Mucosa of rectum (tissue), 2 donors: Measurements from ENCODE around the gene RNF144A.

ENCODE experiments used
- H3K27ac ChIP-seq, 2 donors: one replicate each; pipeline ENCODE4 v1.7.0; 2013; ENCODE audit warnings: inconsistent platforms in 2 of 2, low read depth in 2 of 2, low read length in 2 of 2
- H3K27me3 ChIP-seq, 2 donors: one replicate each; pipeline ENCODE4 v1.7.0; 2013; ENCODE audit warnings: low read length in 2 of 2; ENCODE audit not compliant: control insufficient read depth in 2 of 2, insufficient read depth in 2 of 2
- H3K36me3 ChIP-seq, 2 donors: one replicate each; pipeline ENCODE4 v1.7.0; 2013; ENCODE audit warnings: low read length in 2 of 2; ENCODE audit not compliant: control insufficient read depth in 2 of 2, insufficient read depth in 2 of 2
- H3K4me1 ChIP-seq, 2 donors: one replicate each; pipeline ENCODE4 v1.7.0; 2013; ENCODE audit warnings: low read length in 2 of 2, mild to moderate bottlenecking in 1 of 2; ENCODE audit not compliant: control insufficient read depth in 2 of 2, insufficient read depth in 2 of 2
- H3K4me3 ChIP-seq, 2 donors: one replicate each; pipeline ENCODE4 v1.7.0; 2013; ENCODE audit warnings: low read length in 2 of 2
- H3K9ac ChIP-seq, 2 donors: one replicate each; pipeline ENCODE4 v1.7.0; 2013; ENCODE audit warnings: low read length in 2 of 2, low read depth in 1 of 2, mild to moderate bottlenecking in 1 of 2
- H3K9me3 ChIP-seq, 2 donors: one replicate each; pipeline ENCODE4 v1.7.0; 2013; ENCODE audit warnings: low read length in 2 of 2; ENCODE audit not compliant: control insufficient read depth in 2 of 2
- donor health status: healthy.
- donor health status: Normal muscosa, but diverticular disease.

The RNF144A gene

DNA sequence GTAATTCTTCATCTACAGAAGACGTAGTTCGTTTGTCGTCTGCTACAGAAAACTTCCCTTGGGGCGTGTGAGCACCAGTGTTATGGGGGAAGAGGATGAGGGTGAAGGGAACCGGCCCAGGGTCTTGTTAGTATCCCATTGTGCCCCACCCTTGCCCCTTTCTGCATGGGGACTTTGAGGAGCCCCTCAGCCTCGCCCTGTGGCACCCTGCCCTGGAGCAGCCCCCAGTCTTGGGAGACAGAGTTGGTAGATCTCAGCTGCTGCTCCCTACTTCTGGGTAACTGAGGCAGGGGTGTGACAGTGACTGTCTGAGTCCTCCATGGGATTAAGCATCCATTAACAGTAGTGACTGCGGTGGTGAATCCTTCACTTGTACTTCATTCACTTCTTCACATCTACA is 50.1 kb downstream of the RNF144A start:
- Histone ChIP-seq H3K4me3 (no peak overlapping the region), H3K27me3 (no peaks in the 10 kb centered on the region), H3K9me3 (no peaks in the 10 kb centered on the region), H3K9ac (no peak overlapping the region), H3K4me1 (no peaks in the 10 kb centered on the region), H3K27ac (no peak overlapping the region), H3K36me3 (no peaks in the 10 kb centered on the region)

- H3K4me1 ChIP-seq = no peaks in the 10 kb centered on the region
- H3K27me3 ChIP-seq = no peaks in the 10 kb centered on the region
- no peak overlapping the region for H3K27ac ChIP-seq
- H3K4me3 ChIP-seq = no peak overlapping the region
- no peaks in the 10 kb centered on the region for H3K9me3 ChIP-seq
- H3K9ac ChIP-seq = no peak overlapping the region
- H3K36me3 ChIP-seq = no peaks in the 10 kb centered on the region
These were observed 51.3 kb downstream of the RNF144A start for GRCh38 chr2:6968319-6969100.

- no peaks in the 10 kb centered on the region for H3K9me3 ChIP-seq
- no peaks in the 10 kb centered on the region for H3K27me3 ChIP-seq
- no peak overlapping the region for H3K9ac ChIP-seq
- peaks cover 0 to 2% of the 10 kb centered on the region in 2 donors for H3K36me3 ChIP-seq
- no peak overlapping the region for H3K4me3 ChIP-seq
- no peaks in the 10 kb centered on the region for H3K4me1 ChIP-seq
- no peak overlapping the region for H3K27ac ChIP-seq
These were observed 53.3 kb downstream of the RNF144A start for GRCh38 chr2:6970551-6970950.

DNA sequence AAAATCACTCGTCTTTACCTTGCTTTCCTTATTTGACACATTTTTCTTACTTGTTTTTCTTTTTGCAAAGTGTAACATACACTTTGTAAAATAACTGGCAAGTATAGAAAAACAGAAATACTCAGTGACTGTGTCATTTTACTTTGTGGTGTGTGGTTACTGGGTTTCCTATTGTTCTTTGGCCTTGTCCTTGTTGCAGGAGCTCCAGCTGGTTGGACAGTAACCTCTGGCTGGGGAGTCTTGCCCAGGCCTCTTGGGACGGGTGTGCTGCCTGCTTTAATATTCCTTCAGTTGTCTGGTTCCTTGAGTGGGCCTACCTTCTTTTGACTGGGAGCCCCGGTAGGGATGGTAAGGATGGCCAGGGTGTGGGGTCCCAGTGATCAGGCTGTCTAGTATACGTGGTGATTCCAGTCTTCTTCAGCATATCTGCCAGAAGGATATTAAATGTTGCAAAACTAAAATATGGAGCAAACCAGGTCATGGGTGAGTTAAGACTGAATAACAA is 53.8 kb downstream of the RNF144A start:
- Histone ChIP-seq H3K36me3 (peaks cover 0 to 2% of the 10 kb centered on the region in 2 donors), H3K9me3 (no peaks in the 10 kb centered on the region), H3K27ac (no peak overlapping the region), H3K27me3 (no peaks in the 10 kb centered on the region), H3K4me3 (no peak overlapping the region), H3K4me1 (no peaks in the 10 kb centered on the region), H3K9ac (no peak overlapping the region)

DNA sequence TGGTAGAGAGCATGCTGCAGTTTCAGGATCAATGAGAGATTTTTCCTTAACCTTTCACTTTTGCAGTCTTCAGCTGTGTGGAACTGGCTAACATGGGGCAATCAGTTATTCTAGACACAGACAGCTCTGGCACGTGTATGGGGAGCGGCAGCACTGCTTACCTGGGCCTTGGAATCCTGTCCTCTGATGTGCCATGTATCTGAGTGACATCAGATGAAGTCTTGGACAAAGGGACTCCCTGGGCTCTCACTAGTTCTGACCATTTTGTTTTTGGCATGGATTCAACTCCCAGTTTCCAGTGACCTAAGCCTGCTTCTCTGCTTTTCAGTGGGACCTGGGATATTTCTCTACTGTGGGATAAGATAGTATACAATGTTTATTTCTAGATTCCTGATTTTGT is 54.3 kb downstream of the RNF144A start:
- H3K4me1 ChIP-seq = no peaks in the 10 kb centered on the region
- no peak overlapping the region for H3K4me3 ChIP-seq
- H3K27me3 ChIP-seq = no peaks in the 10 kb centered on the region
- no peak overlapping the region for H3K9ac ChIP-seq
- peaks cover 0 to 2% of the 10 kb centered on the region in 2 donors for H3K36me3 ChIP-seq
- no peak overlapping the region for H3K27ac ChIP-seq
- H3K9me3 ChIP-seq = no peaks in the 10 kb centered on the region

DNA sequence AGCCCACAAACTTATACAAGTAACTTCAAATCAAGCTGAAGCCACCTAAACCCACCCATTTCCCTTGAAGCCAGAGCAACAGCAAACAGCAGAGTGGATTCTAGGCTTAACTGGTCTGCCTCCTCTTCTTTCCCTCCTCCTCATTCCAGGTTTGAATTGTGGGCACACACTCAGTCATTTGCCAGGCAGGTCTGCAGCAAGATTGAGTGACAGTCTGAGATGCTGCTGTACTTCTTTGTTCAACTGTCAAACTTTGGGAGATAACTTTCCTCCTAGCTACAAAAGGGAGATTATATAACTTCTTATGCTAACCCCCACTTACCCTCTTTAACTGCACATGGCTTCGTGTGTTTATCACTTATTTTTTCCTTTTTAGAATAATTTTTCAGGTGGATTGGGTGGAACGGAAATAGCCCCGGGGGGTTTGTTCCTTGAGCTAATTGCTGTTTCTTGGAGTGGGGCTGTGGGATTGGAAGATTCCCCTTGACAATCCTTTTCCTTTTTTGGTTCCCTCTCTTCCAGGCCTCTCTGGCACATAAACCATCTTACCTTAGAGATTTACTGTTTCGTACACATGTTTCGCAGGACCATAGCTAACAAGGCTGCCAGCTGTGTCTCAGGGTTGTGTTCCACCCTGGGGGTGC is 55.0 kb downstream of the RNF144A start:
- Histone ChIP-seq H3K27me3 (no peaks in the 10 kb centered on the region), H3K4me3 (no peak overlapping the region), H3K36me3 (peaks cover 0 to 2% of the 10 kb centered on the region in 2 donors), H3K27ac (no peak overlapping the region), H3K9me3 (no peaks in the 10 kb centered on the region), H3K9ac (no peak overlapping the region), H3K4me1 (peaks cover 0 to 2% of the 10 kb centered on the region in 2 donors)

- Histone ChIP-seq H3K4me3 (no peak overlapping the region), H3K27me3 (no peaks in the 10 kb centered on the region), H3K4me1 (peaks cover 0 to 8% of the 10 kb centered on the region in 2 donors), H3K9me3 (no peaks in the 10 kb centered on the region), H3K36me3 (peaks cover 0 to 2% of the 10 kb centered on the region in 2 donors), H3K9ac (no peak overlapping the region), H3K27ac (no peak overlapping the region)
These were observed 56.8 kb downstream of the RNF144A start for GRCh38 chr2:6973895-6974545.

DNA sequence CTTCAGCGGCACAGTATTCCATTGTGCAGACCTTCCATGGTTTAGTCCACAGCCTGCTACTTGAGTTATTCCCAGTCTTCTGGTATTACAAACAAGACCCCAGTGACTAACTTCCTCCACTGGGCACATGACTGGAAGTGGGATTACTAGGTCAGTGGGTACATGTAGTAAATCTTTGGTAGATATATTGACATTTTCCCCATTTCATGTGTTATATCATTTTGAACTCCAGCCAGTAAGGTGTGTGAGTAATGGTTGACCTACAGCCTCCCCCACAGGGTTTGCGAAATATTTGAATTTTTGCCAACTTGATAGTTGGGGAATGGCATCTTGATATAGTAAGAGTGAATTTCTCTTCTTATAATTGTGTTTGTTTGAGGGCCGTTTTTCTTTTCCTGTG is 58.8 kb downstream of the RNF144A start:
- no peak overlapping the region for H3K9ac ChIP-seq

DNA sequence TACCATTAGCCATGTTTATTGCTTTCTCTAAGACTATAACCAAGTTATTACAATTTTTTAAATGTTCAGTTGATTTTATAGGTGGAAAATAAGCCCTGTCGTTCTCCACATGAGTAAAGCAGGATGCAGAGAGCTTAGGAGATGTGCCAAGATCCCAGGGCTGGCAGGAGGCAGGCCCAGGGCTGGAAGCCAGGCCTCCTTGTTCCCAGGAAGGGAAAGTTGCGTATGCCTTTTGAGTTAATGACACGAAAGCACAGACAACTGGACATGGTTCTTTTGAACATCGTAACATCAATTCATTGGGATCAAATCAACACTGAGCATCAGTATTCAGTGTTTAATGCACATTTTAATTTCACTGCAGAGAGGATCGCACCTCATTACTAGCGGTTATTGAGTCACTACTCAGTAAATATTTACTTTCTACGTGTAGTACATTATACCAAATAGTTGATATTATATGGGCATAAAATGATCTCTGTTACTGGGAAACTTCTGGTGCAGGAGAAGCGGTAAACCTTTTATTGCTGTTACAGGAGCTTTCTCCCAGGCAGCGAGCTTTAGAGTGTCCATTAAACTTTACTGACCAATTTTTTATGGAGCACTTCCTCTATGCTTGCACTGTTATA is 60.0 kb downstream of the RNF144A start:
- H3K9ac ChIP-seq = no peak overlapping the region
- no peak overlapping the region for H3K27ac ChIP-seq
- H3K27me3 ChIP-seq = no peaks in the 10 kb centered on the region
- H3K4me3 ChIP-seq = peak overlapping the region in 1 of 2 donors; percentile 28
- H3K4me1 ChIP-seq = peaks cover 0 to 8% of the 10 kb centered on the region in 2 donors
- peaks cover 0 to 2% of the 10 kb centered on the region in 2 donors for H3K36me3 ChIP-seq
- no peaks in the 10 kb centered on the region for H3K9me3 ChIP-seq

More for the DNA sequence above, 58.8 kb downstream of the RNF144A start:
- Histone ChIP-seq H3K4me3 (no peak overlapping the region), H3K27ac (no peak overlapping the region), H3K27me3 (no peaks in the 10 kb centered on the region), H3K4me1 (peaks cover 0 to 8% of the 10 kb centered on the region in 2 donors), H3K9me3 (no peaks in the 10 kb centered on the region), H3K36me3 (peaks cover 0 to 2% of the 10 kb centered on the region in 2 donors)
